HepG2 (cell line): Measurements from ENCODE around the gene RNF123. TPM values are rescaled to one million over a fixed set of nuclear protein-coding genes. Genes with fewer than 3 reads are reported as not detected.

ENCODE experiments used
- GFI1 ChIP-seq: sonication (generic); formaldehyde crosslinking; IDR thresholded peaks from 2 replicates; pipeline ENCODE4 v1.5.0; 2020; ENCODE audit warnings: missing genetic modification reagents, mild to moderate bottlenecking, borderline replicate concordance
- PRDM10 ChIP-seq: sonication (generic); formaldehyde crosslinking; IDR thresholded peaks from 2 replicates; pipeline ENCODE4 v1.4.0; 2020; ENCODE audit warnings: low read depth, missing genetic modification reagents
- RNF219 ChIP-seq: sonication (generic); formaldehyde crosslinking; IDR thresholded peaks from 2 replicates; pipeline ENCODE4 v1.5.0; 2020; ENCODE audit warnings: mild to moderate bottlenecking, missing genetic modification reagents
- ZBTB1 ChIP-seq: sonication (generic); formaldehyde crosslinking; IDR thresholded peaks from 2 replicates; pipeline ENCODE4 v1.4.0; 2020; ENCODE audit warnings: missing genetic modification reagents, borderline replicate concordance
- ZFYVE20 ChIP-seq: sonication (generic); formaldehyde crosslinking; IDR thresholded peaks from 2 replicates; pipeline ENCODE4 v1.8.0; 2023; ENCODE audit warnings: low read depth, mild to moderate bottlenecking, moderate library complexity, missing genetic modification reagents, borderline replicate concordance
- ZNF230 ChIP-seq: sonication (generic); formaldehyde crosslinking; IDR thresholded peaks from 2 replicates; pipeline ENCODE4 v1.4.0; 2020; ENCODE audit warnings: mild to moderate bottlenecking, missing genetic modification reagents
- ZNF672 ChIP-seq: sonication (generic); formaldehyde crosslinking; IDR thresholded peaks from 2 replicates; pipeline ENCODE4 v1.8.1; 2022; ENCODE audit warnings: missing genetic modification reagents
- polyA plus RNA-seq, 8 experiments: library from polyadenylated mRNA; depleted of rRNA in 3 of 8; stranded (reverse) in 7 of 8; unstranded in 1 of 8; fragments of >200 nt; fragmentation: Illumina TruSeq in 4 of 8; extraction: Trizol in 4 of 8; gene quantifications; 2 replicates each; pipeline versions ENCODE4 v1.2.1 to v1.2.3, GENCODE V29; 2011 to 2016; ENCODE audit warnings: low read depth in 4 of 8, missing spikeins in 1 of 8, mixed read lengths in 1 of 8; ENCODE audit not compliant: insufficient read depth in 1 of 8
- total RNA-seq, 5 experiments: library from RNA; depleted of rRNA; stranded (reverse); fragments of >200 nt; fragmentation: Illumina TruSeq; extraction: Trizol; gene quantifications; 2 replicates each; pipeline ENCODE4 v1.2.3, GENCODE V29; 2016; ENCODE audit warnings: low read depth in 1 of 5

The RNF123 gene
- total and polyA plus RNA-seq, 2 of the 13 experiments (the other 11 are each of a cell fraction or from before 2014, with no cell fraction given) = 29.9 to 82.2 TPM

- TF ChIP-seq PRDM10 (CRISPR knock-in tag) (no peak), RNF219 (CRISPR knock-in tag) (no peak), ZNF672 (CRISPR knock-in tag) (no peak), ZNF230 (CRISPR knock-in tag) (no peak), ZBTB1 (CRISPR knock-in tag) (no peak), GFI1 (no peak), ZFYVE20 (CRISPR knock-in tag) (no peak)
Observed at GRCh38 chr3:49680493-49681231, 8.7 kb upstream of the RNF123 start (continued).
